BJ (cell line): Measurements from ENCODE around the gene ATF5. TPM values are rescaled to one million over a fixed set of nuclear protein-coding genes. Genes with fewer than 3 reads are reported as not detected.

Experiments
- CTCF ChIA-PET: fragments of 350-600 bp; formaldehyde crosslinking; extraction: SDS; loops from one replicate; lab custom pipeline; 2021; ENCODE audit warnings: antibody characterized with exemption, inconsistent platforms; lab: Yijun Ruan, JAX
- POLR2A ChIA-PET: fragments of 300-600 bp; sonication (Branson Sonifier 250); formaldehyde crosslinking; extraction: SDS; loops from one replicate; lab custom pipeline; 2021; ENCODE audit warnings: antibody characterized with exemption; lab: Charles Lee
- DNase-seq: peaks from one replicate; pipeline ENCODE4 v3.0.0-alpha.2; 2011; ENCODE audit warnings: low read depth
- H3K27me3 ChIP-seq: 2 replicates; pipeline ENCODE4 v1.6.0; 2011; ENCODE audit warnings: low read length; ENCODE audit not compliant: control insufficient read depth, insufficient read depth
- H3K36me3 ChIP-seq: 2 replicates; pipeline ENCODE4 v1.5.1; 2011; ENCODE audit warnings: low read length; ENCODE audit not compliant: control insufficient read depth, insufficient read depth
- H3K4me3 ChIP-seq: 2 replicates; pipeline ENCODE4 v1.5.1; 2011; ENCODE audit warnings: low read depth, mild to moderate bottlenecking, control low read depth, low read length
- CTCF ChIP-seq: IDR thresholded peaks from 2 replicates; pipeline ENCODE4 v1.5.1; 2011; ENCODE audit warnings: low read depth, mild to moderate bottlenecking, control low read depth, inconsistent platforms, low read length, moderate library complexity; ENCODE audit not compliant: insufficient read depth
- polyA plus RNA-seq: library from polyadenylated mRNA; depleted of rRNA; stranded (reverse); fragments of >200 nt; gene quantifications from 2 replicates; pipeline ENCODE4 v1.2.3, GENCODE V29; 2011

ATF5 gene
- polyA plus RNA-seq, 1 experiment, result 7.9 TPM

- no peak for TF ChIP-seq CTCF
- Histone ChIP-seq H3K4me3 (no peak overlapping the region), H3K36me3 (no peaks in the 10 kb centered on the region), H3K27me3 (no peaks in the 10 kb centered on the region; the same call in 1 of the 2 replicates)
- no peak for DNase-seq
- POLR2A ChIA-PET, result no interaction called here
- CTCF ChIA-PET, result no interaction called here
Observed at GRCh38 chr19:49894011-49894664, 34.9 kb upstream of the ATF5 start.

GRCh38 chr19:49894879-49895565 lies 34.0 kb upstream of the ATF5 start:
- no peaks in the 10 kb centered on the region; the same call in 1 of the 2 replicates for H3K27me3 ChIP-seq
- no peak for TF ChIP-seq CTCF
- POLR2A ChIA-PET, result no interaction called here
- CTCF ChIA-PET, result no interaction called here
- no peak overlapping the region for H3K4me3 ChIP-seq
- H3K36me3 ChIP-seq, result no peaks in the 10 kb centered on the region
- DNase-seq, result no peak

- DNase-seq, result no peak
- POLR2A ChIA-PET, result no interaction called here
- Histone ChIP-seq H3K4me3 (no peak overlapping the region), H3K27me3 (no peaks in the 10 kb centered on the region; the same call in 1 of the 2 replicates), H3K36me3 (no peaks in the 10 kb centered on the region)
- no peak for TF ChIP-seq CTCF
- CTCF ChIA-PET, result interaction anchor here (1.2 kb wide), 1 partner anchor 16 kb away, joined by 3 read pairs; no protein-coding TSS in a partner anchor
Observed at GRCh38 chr19:49895566-49896297, 33.3 kb upstream of the ATF5 start.

GRCh38 chr19:49896863-49897621 lies 32.0 kb upstream of the ATF5 start, which contains the start of gene IL4I1:
TSS of gene IL4I1 (minus strand) at chr19:49896887. CDS start at chr19:49896160, 727 bp downstream.
- no peak for DNase-seq
- no peak for TF ChIP-seq CTCF
- ChIA-PET CTCF (interaction anchor here (0.6 to 1.2 kb wide), 3 partner anchors 10 to 404 kb away, joined by 3 read pairs; no protein-coding TSS in a partner anchor), POLR2A (no interaction called here)
- Histone ChIP-seq H3K4me3 (no peak within 1 kb of the TSS), H3K36me3 (no peaks in the 10 kb centered on the region), H3K27me3 (no peaks in the 10 kb centered on the region)
